Cardiac fibroblast (primary cell): ENCODE results near the gene HCN1.

Source experiments
- DNase-seq, 2 donors: peaks; one replicate each; pipeline versions ENCODE4 v3.0.0 to v3.0.0-alpha.2; 2010; ENCODE audit warnings: low read depth in 2 of 2
- H3K4me3 ChIP-seq, 2 donors: replicated peaks in 1 of 2; 1 replicate in 1 of 2; 2 replicates in 1 of 2; pipeline ENCODE4 v1.5.1; 2011; ENCODE audit warnings: low read depth in 2 of 2, low read length in 2 of 2, mild to moderate bottlenecking in 2 of 2, moderate library complexity in 1 of 2
- CTCF ChIP-seq: IDR thresholded peaks from one replicate; pipeline ENCODE4 v1.5.1; 2011; ENCODE audit warnings: low read depth, mild to moderate bottlenecking, low read length, inconsistent platforms

The HCN1 gene

GRCh38 chr5:45694971-45695803 lies 993 bp downstream of the HCN1 start:
- no peak overlapping the region for H3K4me3 ChIP-seq
- no peak for TF ChIP-seq CTCF
- DNase-seq, result no peak

DNA sequence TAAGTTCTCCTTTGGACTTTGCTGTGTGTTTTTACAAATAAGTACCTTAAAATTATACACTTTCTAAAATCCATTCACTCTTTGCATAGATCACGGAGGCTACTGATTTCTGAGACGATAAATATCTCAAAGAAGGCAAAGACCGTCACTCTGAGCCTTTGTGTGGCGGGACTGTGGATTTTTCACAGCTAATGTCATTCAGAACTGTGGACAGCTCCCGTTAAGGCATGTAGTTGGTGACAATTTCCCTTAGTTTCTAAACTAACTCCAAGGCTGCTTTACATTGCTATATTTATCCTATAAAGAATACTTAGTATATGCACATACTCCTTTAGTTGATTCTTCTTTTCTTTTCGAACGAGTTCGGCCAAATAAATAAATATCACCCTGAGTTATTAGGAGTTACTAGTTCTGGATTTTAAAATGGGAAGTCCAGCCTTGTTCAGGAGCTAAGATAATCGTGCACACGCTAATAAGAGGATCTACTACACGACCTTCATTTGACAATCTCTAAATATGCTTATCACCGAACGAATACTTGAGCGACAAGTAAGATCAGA lies 1.8 kb downstream of the HCN1 start:
- no peak overlapping the region for H3K4me3 ChIP-seq
- TF ChIP-seq CTCF, result no peak
- DNase-seq, result peak in 1 of 2 donors; percentile 15

GRCh38 chr5:45692481-45692880 lies 3.7 kb downstream of the HCN1 start:
- no peak for TF ChIP-seq CTCF
- no peak overlapping the region for H3K4me3 ChIP-seq
- DNase-seq, result no peak

- no peak for DNase-seq
- TF ChIP-seq CTCF, result no peak
- H3K4me3 ChIP-seq, result no peak overlapping the region
Measured at GRCh38 chr5:45691656-45692055, 4.5 kb downstream of the HCN1 start.

- H3K4me3 ChIP-seq, result no peak overlapping the region
- no peak for TF ChIP-seq CTCF
- no peak for DNase-seq
Measured at GRCh38 chr5:45687701-45688100, 8.5 kb downstream of the HCN1 start.

GRCh38 chr5:45686620-45687019 lies 9.6 kb downstream of the HCN1 start:
- no peak for DNase-seq
- no peak for TF ChIP-seq CTCF
- H3K4me3 ChIP-seq, result no peak overlapping the region

DNA sequence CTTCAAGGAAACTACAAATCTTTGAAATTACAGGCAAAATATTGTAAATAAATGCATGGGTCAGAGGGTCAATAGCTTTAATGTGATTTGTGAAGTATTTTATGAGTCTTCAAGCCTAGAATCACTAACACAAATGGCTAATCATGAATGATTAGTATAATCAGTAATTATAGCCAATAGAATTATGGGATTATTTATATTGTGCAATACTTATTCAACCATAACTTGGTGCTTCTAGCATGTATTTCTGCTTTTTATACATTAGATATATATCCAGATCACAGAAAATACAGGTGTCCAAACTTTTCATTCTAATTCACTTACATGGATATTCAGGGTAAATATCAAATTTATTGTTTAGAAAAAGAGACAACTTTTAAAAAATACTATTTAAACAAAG lies 12.1 kb downstream of the HCN1 start:
- no peak for DNase-seq
- TF ChIP-seq CTCF, result no peak
- no peak overlapping the region for H3K4me3 ChIP-seq
